SIG-M5 treated with dmso at 0.1 percent for 504 hours (cell line): ENCODE results near the gene FOXE1.

Experiments used
- DNase-seq: peaks from one replicate; lab custom pipeline; 2025; ENCODE audit not compliant: unreplicated experiment; lab: John Stamatoyannopoulos, UW

Gene FOXE1

DNA sequence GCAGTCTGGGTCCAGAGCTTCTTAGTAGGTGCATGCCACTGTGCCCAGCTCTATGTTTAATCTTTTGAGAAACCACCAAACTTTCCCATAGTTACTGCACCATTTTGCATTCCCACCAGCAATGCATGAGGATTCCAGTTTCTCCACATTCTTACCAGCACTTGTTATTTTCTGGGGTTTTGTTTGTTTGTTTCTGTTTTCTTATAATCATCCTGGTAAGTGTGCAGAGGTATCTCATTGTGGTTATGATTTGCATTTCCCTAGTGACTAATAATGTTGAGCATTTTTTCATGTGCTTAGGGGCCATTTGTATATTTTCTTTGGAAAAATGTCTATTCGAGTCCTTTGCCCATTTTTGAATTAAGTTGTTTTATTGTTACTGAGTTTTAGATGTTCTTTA, 11.4 kb downstream of the FOXE1 start:
- DNase-seq: no peak

DNA sequence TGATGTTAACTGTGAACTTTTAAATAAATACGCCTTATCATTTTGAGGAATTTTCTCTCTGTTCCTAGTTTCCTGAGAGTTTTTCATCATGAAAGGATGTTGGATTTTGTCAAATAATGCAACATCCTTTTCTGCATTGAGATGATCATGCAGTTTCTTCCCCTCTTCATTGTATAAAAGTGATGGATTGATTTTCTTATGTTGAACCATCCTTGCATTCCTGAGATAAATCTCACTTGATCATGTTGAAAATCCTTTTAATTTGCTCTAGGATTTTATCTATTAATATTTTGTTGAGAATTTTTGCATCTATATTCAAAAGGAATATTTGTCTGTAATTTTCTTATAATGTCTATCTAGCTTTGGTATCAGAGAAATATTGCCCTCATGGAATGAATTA, 13.3 kb downstream of the FOXE1 start:
- no peak for DNase-seq

DNA sequence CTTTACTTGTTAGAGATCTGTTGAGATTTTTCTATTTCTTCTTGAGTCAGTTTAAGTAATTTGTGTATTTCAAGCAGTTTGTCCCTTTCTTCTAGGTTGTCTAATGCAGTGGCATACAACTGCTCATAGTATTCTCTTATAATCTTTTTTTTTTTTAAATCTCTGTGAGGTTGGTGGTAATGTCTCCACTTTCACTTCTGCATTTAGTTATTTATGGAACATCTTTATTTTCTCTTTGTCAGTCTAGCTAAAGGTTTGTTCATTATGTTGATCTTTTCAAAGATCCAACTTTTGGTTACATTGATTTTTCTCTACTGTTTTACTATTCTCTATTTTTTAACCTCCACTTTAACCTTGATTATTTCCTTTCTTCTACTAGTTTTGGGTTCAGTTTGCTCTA, 13.8 kb downstream of the FOXE1 start:
- peak; percentile 16 for DNase-seq

DNA sequence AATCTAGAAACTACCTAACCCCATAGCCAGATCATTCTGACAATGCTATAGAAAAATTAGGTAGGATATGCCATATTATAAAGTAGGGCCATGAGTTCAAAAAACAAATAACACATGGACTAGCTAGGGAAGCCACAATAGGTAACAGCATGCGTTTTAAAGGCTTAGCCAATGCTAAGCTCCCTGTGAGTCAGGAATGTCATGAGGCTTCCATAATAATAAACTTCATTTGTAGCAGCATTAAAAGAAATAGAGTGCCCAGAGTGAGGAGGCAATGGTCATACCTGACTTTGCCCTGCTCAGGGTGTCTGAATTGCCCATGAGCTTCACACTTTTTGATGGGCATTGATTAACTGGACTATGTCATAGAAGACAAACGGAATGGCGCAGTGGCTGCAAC, 15.8 kb downstream of the FOXE1 start:
- DNase-seq: no peak

DNA sequence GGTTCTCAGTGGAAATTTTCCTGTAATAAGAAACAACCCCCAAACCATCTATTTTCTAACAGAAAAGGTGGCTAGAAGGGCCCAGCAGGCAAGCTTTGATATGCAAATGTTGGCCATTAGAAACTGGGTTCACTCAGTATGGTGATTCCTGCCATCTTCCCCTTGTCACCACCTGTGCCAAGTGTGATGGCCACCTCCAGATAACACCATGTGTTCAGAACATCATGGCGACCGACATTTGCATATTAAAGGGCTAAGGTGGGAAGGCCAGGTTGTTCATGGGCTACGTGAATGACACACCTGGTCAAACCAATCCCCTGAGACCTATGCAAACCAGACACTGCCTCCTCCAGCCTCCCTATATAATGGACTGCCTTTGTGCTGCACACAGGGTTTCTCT, 20.4 kb downstream of the FOXE1 start:
- no peak for DNase-seq

DNA sequence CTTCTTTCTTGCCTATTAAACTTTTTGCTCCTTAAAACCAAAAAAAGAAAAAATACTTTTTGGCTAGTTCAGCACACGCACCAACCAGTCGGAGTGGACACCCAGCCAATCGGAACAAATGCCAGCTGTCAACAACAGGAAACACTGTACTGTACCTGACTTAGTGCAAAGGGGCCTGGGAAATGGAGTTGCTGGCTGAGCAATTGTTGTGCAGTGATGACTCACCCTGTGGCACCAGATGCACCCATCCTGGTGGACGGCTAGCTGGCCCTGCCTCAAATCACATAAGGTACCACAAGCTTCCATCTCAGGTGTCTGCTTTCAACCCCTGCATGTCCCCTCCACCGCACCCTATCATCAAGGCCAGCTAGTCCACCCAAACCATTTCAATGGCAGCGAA, 20.9 kb downstream of the FOXE1 start:
- DNase-seq: no peak

DNA sequence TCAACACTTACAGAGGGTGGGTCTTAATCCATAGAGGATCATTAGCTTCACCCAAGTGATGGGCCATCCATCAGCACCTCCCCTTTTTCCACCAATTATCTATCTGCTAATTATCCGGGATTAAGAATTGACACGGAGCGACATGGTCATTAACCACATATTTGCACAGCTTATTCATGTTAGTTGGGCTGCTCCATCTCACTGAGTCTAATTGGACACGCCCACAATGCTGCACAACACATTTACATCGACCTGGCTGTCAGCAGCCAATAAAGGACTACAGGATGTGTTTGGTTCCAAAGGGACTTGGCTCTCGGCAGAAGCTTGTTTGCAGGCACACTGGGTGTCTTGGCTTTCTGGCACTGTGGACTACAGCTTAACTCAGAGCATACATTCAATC, 21.6 kb downstream of the FOXE1 start:
- no peak for DNase-seq

DNA sequence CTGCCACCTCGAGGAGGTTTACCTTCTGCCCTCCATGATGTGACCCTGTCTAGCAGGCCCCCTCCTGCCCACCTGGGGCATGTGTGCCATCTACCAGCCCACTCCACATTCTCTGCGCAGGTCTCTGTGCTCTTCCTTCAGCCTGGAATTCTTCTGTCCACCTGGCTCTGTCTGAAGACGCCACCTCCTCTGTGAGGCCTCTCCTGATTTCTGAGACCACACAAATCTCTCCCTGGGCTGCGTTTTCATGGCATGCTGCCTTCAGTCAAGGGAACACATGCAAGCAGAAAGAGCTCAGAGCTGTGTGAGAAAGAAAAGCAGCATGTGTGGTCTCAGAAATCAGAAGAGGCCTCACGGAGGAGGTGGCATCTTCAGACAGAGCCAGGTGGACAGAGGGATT, 22.1 kb downstream of the FOXE1 start:
- DNase-seq: no peak

DNA sequence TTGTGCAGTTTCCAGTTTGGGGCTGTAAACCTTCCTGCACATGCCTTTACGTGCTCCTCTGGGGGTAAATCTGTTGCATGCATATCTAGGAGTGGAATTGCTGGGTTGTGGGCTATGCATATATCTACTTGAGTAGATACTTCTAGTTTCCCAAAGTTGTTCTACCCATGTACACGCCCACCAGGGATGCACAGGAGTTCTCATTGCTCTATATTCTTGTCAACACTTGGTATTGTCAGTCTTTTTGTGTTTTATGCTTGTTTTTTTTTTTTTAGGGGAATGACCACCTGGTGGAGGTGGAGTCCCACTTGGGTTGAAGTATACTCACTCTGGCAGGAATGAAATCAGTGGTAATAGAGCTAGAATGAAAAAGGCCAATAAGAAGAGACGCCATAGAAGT, 23.0 kb downstream of the FOXE1 start:
- DNase-seq: no peak

DNA sequence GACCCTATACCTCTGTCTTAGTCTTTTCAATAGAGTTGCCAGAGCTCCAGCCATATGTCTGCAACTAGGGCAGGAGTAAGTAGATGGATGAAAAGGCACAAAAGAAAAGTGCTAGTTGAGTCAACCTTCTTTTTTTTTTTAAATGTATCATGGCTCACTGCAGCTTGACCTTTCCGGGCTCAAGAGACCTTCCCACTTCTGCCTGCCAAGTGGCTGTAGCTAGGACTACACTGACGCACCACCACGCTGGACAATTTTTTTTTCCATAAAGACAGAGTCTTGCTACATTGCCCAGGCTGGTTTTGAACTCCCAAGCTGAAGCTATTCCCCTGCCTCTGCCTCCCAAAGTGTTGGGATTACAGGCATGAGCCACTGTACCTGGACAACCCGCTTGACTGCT, 27.3 kb downstream of the FOXE1 start:
- no peak for DNase-seq

DNA sequence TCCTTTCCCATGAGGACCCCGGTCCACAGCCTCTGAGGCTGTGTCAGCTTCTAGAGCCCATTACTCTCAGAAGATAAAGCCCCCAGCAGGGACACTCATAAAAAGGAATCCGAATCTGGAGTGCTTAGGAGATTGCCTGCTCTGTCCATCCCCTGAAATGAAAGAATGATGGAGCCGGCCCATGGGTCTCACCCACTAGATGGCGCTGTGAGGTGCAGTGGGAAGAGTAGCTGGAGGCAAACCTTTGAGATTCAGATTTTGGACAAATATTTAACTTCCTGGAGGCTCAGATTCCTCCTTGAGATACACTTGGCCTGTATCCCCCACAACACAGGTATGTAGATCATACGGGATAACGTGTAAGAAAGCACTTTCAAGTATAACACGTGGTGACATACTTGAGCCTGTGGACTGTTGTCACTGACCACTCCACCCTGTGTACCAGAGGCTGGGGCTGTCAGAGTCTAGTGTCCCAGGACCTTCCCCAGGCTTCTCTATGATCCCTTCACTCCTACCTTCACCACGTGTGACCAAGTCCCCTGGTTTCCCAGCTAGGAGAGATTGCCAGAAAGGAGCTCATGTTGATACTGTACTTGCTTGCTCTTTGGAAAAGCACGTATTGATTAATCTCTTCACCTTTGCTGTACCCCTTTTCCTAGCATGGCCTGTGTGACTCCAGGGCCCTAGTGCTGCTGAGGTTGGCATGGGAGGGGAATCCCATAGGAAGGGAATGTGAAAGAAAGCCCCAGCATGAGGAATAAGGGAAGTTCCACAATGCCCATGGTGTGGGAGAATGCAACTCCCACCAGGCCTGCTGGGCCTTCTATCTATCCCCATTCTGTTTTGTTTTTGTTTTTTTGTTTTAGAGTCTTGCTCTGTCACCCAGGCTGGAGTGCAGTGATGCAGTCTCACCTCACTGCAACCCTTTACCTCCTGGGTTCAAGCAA, 37.2 kb downstream of the FOXE1 start:
- peak; percentile 36 for DNase-seq

DNA sequence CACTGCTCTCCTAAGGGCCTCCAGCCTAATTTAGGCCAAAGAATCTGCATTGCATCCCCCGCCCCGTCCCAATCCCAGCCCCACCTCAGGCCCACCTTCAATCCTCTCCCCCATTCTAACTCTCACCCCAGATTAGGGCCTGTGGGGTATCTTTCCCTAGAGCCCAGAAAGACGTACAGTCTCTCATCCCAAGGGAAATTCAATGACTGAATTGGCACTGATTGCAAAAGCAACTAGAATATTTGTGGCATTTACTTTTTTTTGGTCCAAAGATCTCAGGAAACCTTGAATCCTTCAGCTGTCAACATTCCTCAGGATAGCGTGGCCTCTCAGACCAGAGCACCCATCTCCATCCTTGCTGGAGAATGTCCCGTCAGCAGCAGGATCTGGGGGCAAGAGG, 38.7 kb downstream of the FOXE1 start:
- DNase-seq: no peak

DNA sequence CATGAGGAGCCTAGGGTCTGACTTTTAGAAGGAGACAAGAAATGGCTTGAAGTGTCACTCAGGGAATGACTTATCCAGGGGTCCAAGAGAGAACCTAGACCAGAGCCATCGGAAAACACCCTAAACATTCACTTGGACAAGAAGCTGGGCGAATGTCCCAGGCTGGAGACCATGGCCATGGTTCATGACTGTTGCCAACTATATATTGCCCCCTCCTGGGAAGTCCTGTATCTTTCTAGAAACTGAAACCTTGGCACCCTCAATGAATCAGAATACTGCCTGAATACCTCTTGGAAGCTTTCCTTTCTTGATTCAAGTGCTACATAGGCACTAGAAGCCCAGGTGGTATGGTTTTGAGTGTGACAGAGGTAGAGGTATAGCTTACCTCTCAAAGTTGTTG, 39.4 kb downstream of the FOXE1 start:
- no peak for DNase-seq

DNA sequence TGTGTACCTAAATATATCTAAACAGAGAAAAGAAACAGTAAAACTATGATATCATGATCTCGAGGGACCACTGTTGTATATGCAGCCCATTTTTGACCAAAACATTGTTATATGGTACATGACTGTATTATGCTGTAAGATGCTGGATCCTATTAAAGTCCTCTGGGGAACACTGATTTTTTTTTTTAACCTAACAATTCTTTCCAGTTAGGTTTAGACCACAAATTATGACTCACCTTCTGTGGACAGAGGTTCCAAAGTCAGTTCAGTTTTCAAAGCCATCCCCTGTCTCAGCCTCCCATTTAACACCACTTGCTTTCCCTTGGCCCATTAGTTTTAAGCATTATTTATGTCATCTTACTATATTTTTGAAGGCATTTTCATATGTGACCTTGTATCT, 42.2 kb downstream of the FOXE1 start:
- no peak for DNase-seq

DNA sequence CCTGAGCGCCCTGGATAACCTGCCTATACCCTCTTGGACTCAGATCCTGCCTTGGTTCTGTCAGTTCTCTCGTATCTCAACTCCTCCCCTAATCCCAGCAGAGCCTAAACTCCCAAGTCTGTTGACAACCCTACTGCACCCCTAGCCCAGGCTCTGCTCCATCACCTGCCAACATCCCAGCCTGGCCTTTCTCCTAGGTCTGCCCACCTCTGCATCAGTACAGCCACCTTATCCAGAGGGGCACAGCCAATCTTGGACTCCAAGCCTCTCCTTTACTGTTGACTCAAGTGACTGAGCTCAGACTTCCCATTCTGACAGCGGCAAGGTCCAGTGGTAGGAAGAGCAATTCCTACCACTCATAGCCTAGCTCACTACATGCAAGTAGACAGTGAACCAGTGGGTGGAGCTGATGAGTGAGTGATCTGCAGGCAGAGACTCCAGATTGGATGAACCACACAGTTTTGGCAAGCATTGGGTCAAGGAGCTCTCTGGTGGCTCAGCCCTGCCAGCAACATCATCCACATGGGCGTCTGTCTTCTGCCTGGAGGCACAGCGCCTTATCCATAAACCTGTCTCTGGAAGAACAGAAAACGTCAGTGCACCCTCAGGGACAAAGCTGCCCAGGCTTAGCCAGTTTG, 42.8 kb downstream of the FOXE1 start:
- DNase-seq: peak; percentile 58

DNA sequence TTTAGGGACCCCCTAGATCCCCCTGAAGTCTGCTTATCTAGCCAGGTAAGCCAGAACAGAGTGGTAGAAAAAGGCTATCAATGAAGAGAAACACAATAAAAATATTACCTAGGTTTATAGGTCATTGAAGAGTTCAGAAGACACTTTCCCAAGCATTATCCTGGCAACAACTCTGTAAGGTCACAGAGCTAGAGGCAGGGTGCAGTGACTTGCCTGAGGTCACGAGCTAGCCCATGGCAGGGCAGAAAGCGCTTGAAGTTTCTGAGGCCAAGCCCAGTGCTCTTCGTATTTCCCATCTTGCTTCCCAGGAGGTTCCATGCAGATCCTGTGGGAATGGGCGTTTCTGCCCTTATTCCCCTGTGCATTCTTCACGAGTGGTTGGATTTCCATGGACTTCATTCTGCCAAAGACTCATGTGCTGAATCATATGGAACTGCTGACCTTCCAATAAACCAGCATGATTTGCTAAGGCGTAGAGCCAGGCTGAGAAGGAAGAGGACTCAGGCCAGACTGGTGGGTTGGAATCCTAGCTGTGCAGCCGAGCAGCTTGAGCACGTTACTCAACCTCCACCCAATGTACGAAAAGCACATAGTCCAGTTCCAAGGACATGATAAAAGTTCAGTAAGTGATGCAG, 47.2 kb downstream of the FOXE1 start:
- DNase-seq: no peak

DNA sequence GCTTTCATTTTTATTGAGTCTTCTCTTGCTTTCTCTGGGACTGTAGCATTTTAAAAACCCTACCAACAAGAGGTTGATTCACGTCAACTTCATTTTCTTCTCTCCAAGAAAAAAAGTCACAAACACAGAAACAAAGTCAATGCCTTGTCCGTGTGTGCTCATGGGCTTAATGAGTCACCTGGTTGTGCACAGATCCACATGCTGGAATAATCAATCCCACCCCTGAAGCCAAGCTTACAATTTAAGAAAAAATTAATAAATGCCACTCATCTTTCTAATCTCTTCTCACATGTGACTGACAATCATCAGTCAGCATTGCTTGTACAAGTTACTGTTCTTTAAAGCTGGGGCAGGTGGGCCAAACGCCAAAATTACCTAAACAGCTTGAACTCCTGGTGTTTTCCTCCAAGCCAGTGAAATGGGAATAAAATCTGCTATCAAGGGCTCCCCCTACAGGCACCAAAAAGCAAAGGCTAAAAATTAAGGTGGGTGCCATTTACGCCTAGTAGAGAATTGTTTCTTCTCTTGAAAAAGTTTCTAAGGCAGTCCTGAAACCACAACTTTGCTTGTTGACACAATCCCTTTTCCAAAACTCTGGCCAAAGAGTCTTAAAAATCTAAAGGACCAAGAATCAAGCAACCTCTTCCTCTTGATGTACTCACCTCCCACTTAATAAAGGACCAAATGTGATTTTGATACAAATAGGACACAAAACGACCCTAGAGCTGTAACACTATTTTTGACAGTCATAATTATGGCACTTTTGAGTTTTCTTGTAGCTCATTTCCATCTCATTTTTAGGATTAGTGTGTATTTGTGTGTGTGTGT, 47.9 kb downstream of the FOXE1 start:
- peak; percentile 40 for DNase-seq

DNA sequence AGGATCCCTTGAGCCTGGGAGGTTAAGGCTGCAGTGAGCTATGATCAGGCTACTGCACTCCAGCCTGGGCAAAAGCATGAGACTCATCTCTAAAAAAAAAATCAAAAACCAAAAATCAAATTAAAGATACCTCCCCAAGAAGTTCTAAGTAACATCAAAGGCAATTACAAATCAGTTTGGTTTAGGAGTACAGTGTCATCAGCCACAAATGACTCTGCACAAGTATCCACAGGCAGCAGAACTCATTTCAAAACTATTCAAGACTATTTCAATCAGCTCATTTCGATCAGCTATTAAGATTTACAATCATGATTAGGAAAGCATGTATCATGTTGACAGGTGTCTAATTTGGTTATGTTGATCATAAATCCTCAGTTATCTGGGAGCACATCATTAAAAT, 50.2 kb downstream of the FOXE1 start:
- DNase-seq: no peak

DNA sequence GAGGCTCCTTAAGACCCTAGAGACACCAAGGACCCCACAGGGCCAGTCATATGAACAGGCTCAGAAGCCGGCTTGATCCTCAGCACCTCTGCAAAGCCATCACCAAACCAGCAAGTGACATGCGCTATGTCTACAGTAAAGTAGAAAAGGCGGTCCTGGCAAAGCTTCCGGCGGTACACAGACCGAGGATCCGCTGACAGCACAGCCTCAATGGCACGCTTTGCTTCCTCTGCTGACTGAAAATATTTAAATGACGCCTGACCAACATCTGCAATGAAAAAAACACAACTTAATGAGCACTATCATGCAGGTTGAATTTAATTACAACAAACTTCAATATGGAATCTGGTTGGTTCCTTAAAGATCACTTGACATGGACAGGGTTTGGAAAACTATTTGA, 51.7 kb downstream of the FOXE1 start:
- DNase-seq: no peak

DNA sequence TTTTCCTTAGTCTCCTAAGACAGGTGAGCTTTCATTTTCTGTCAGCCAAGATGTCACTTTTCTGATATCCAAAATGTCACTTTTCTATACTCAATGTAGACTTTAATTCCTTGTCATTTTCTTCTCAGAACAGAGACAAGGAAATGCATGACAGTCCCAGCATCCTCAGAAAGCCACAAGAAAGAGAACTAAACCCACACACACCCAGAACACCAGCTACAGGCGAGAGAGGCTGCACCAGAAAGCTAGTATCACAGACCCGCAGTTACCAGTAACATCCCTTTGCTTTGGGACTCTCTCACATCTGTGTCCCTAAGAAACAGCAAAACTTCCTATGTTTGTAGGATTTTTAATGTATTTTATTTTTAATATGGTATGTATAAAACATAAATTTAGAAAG, 52.2 kb downstream of the FOXE1 start:
- no peak for DNase-seq
